Smooth muscle cell (in vitro differentiated cells): ENCODE data around the gene SLC6A9. TPM values are rescaled to one million over a fixed set of nuclear protein-coding genes. Genes with fewer than 3 reads are reported as not detected.
A peak's percentile ranks its signal among the peaks of the same experiment; 100 is the strongest.

Experiments
- DNase-seq: peaks from one replicate; lab custom pipeline; 2025; ENCODE audit not compliant: unreplicated experiment; lab: John Stamatoyannopoulos, UW
- H2AFZ ChIP-seq: fragments of 200-600 bp; sonication (generic); 2 replicates; pipeline ENCODE4 v1.6.0; 2016; ENCODE audit warnings: antibody characterized with exemption, low read depth, mild to moderate bottlenecking
- H3F3A ChIP-seq: fragments of 200-600 bp; sonication (generic); 2 replicates; pipeline ENCODE4 v1.6.0; 2017; ENCODE audit warnings: antibody characterized with exemption, low read depth
- H3K27ac ChIP-seq: fragments of 200-600 bp; sonication (generic); 2 replicates; pipeline ENCODE4 v1.5.1; 2016; ENCODE audit warnings: low read depth, mild to moderate bottlenecking
- H3K27me3 ChIP-seq: fragments of 200-600 bp; sonication (generic); 2 replicates; pipeline ENCODE4 v1.6.1; 2016; ENCODE audit warnings: low read depth, mild to moderate bottlenecking
- H3K36me3 ChIP-seq: fragments of 200-600 bp; sonication (generic); 2 replicates; pipeline ENCODE4 v1.5.1; 2016; ENCODE audit warnings: low read depth
- H3K4me1 ChIP-seq: fragments of 200-600 bp; sonication (generic); 2 replicates; pipeline ENCODE4 v1.5.1; 2016; ENCODE audit warnings: low read depth
- H3K4me2 ChIP-seq: fragments of 200-600 bp; sonication (generic); 2 replicates; pipeline ENCODE4 v1.6.0; 2016; ENCODE audit warnings: mild to moderate bottlenecking
- H3K4me3 ChIP-seq: fragments of 200-600 bp; sonication (generic); 2 replicates; pipeline ENCODE4 v1.5.1; 2016; ENCODE audit warnings: mild to moderate bottlenecking
- H3K79me2 ChIP-seq: fragments of 200-600 bp; sonication (generic); 2 replicates; pipeline ENCODE4 v1.6.0; 2016; ENCODE audit warnings: low read depth, mild to moderate bottlenecking
- H3K9ac ChIP-seq: fragments of 200-600 bp; sonication (generic); 2 replicates; pipeline ENCODE4 v1.6.0; 2016; ENCODE audit warnings: low read depth
- H3K9me3 ChIP-seq: fragments of 200-600 bp; sonication (generic); replicated peaks from 2 replicates; pipeline ENCODE4 v1.5.1; 2016; ENCODE audit warnings: low read depth
- H4K20me1 ChIP-seq: fragments of 200-600 bp; sonication (generic); 2 replicates; pipeline ENCODE4 v1.6.0; 2016; ENCODE audit warnings: low read depth
- CTCF ChIP-seq: fragments of 200-600 bp; sonication (generic); IDR thresholded peaks from 2 replicates; pipeline ENCODE4 v1.5.1; 2017; ENCODE audit warnings: borderline replicate concordance, mild to moderate bottlenecking, antibody characterized with exemption; ENCODE audit not compliant: insufficient read depth, poor library complexity, severe bottlenecking
- WGBS: methylation state at CpG from one replicate; pipeline ENCODE4 v1.1.7; 2016; ENCODE audit warnings: low lambda C conversion rate; 5-methylcytosine and 5-hydroxymethylcytosine counted together
- polyA plus RNA-seq: library from polyadenylated mRNA; unstranded; fragments of >200 nt; fragmentation: Nextera tagmentation; extraction: Ambion mirVana; gene quantifications from 2 replicates; pipeline ENCODE4 v1.2.1, GENCODE V29; 2016
- total RNA-seq: library from RNA; depleted of rRNA; stranded (reverse); fragments of >200 nt; gene quantifications from 2 replicates; pipeline ENCODE4 v1.2.3, GENCODE V29; 2014

Gene SLC6A9
- total and polyA plus RNA-seq, 2 experiments from 2014 or later: 10.2 to 25.8 TPM

- no peak for TF ChIP-seq CTCF
- Histone ChIP-seq H3K27me3 (no peaks in the 10 kb centered on the region), H3K79me2 (peaks cover 10% of the 10 kb centered on the region), H3F3A (peaks cover 7% of the 10 kb centered on the region), H3K27ac (no peak within 1 kb of the TSS), H3K36me3 (no peaks in the 10 kb centered on the region), H3K9me3 (no peaks in the 10 kb centered on the region), H4K20me1 (no peaks in the 10 kb centered on the region), H3K4me2 (peak within 1 kb of the TSS; percentile 95), H2AFZ (peak within 1 kb of the TSS; percentile 65), H3K9ac (peak within 1 kb of the TSS; percentile 70), H3K4me3 (peak within 1 kb of the TSS; percentile 77), H3K4me1 (peaks cover 13% of the 10 kb centered on the region)
- peak; percentile 76 for DNase-seq
- WGBS: under 1% methylated on average over 47 of the region's 47 CpGs
Measured at GRCh38 chr1:43969746-43970466, 61.4 kb downstream of the SLC6A9 start, which contains the start of gene DPH2. Gene DPH2, plus strand, starts transcription at chr1:43970010. Its CDS starts 166 bp downstream, at chr1:43970176.

GRCh38 chr1:43969416-43969745, 61.9 kb downstream of the SLC6A9 start:
- no peaks in the 10 kb centered on the region for H3K36me3 ChIP-seq
- TF ChIP-seq CTCF: no peak
- DNase-seq: no peak
- H4K20me1 ChIP-seq: no peaks in the 10 kb centered on the region
- peak overlapping the region; percentile 21 for H3K4me3 ChIP-seq
- no peaks in the 10 kb centered on the region for H3K9me3 ChIP-seq
- H3K4me2 ChIP-seq: peak overlapping the region; percentile 78
- H3K27me3 ChIP-seq: no peaks in the 10 kb centered on the region
- peaks cover 12% of the 10 kb centered on the region for H3K4me1 ChIP-seq
- H3K27ac ChIP-seq: no peak overlapping the region
- H3F3A ChIP-seq: peaks cover 5% of the 10 kb centered on the region
- H3K79me2 ChIP-seq: peaks cover 9% of the 10 kb centered on the region
- no peak overlapping the region for H3K9ac ChIP-seq
- no peak overlapping the region for H2AFZ ChIP-seq
- 55% methylated on average over 7 of the region's 7 CpGs for WGBS

GRCh38 chr1:43968348-43968948, 62.8 kb downstream of the SLC6A9 start:
- peaks cover 9% of the 10 kb centered on the region for H3K79me2 ChIP-seq
- no peaks in the 10 kb centered on the region for H3K36me3 ChIP-seq
- no peaks in the 10 kb centered on the region for H3K9me3 ChIP-seq
- no peak overlapping the region for H3K9ac ChIP-seq
- no peaks in the 10 kb centered on the region for H4K20me1 ChIP-seq
- 86% methylated on average over 6 of the region's 6 CpGs for WGBS
- DNase-seq: no peak
- no peak overlapping the region for H2AFZ ChIP-seq
- peaks cover 3% of the 10 kb centered on the region for H3F3A ChIP-seq
- no peak overlapping the region for H3K27ac ChIP-seq
- TF ChIP-seq CTCF: no peak
- peaks cover 6% of the 10 kb centered on the region for H3K4me1 ChIP-seq
- no peaks in the 10 kb centered on the region for H3K27me3 ChIP-seq
- H3K4me2 ChIP-seq: no peak overlapping the region
- H3K4me3 ChIP-seq: no peak overlapping the region
